Thoracic aorta (tissue), 2 donors: ENCODE data around the gene PET100. TPM values are rescaled to one million over a fixed set of nuclear protein-coding genes. Genes with fewer than 3 reads are reported as not detected.

Experiments
- ATAC-seq: fragments of 150-250 bp; one replicate; pipeline ENCODE4 v1.8.0; 2017; ENCODE audit warnings: low read depth; ENCODE audit not compliant: insufficient number of reproducible peaks, low FRiP score
- DNase-seq: peaks from one replicate; pipeline ENCODE4 v3.0.0-alpha.2; 2020; ENCODE audit warnings: low spot score
- H3K27ac ChIP-seq, 2 donors: fragments of 200-600 bp; sonication (generic); 1 replicate in 1 of 2; 2 replicates in 1 of 2; pipeline ENCODE4 v1.5.1; 2016; ENCODE audit warnings: mild to moderate bottlenecking in 2 of 2, moderate library complexity in 2 of 2
- H3K27me3 ChIP-seq: fragments of 200-600 bp; sonication (generic); replicated peaks from 2 replicates; pipeline ENCODE4 v1.6.0; 2016; ENCODE audit warnings: mild to moderate bottlenecking; ENCODE audit not compliant: insufficient read depth
- H3K36me3 ChIP-seq: fragments of 200-600 bp; sonication (generic); one replicate; pipeline ENCODE4 v1.5.1; 2016
- H3K4me1 ChIP-seq, 2 donors: fragments of 200-600 bp; sonication (generic); 1 replicate in 1 of 2; 2 replicates in 1 of 2; pipeline versions ENCODE4 v1.5.1 to v1.6.0; 2016; ENCODE audit warnings: low read depth in 2 of 2, mild to moderate bottlenecking in 1 of 2; ENCODE audit not compliant: control insufficient read depth in 1 of 2
- H3K4me3 ChIP-seq: fragments of 200-600 bp; sonication (generic); 2 replicates; pipeline ENCODE4 v1.5.1; 2016; ENCODE audit warnings: mild to moderate bottlenecking
- H3K9me3 ChIP-seq: fragments of 200-600 bp; sonication (generic); 2 replicates; pipeline ENCODE4 v1.5.1; 2016
- total RNA-seq, 2 donors: library from RNA; depleted of rRNA; stranded (reverse); fragments of >200 nt; gene quantifications; one replicate each; pipeline versions ENCODE4 v1.1.0 to v1.2.3, GENCODE V29; 2016
- TF ChIP-seq, protein P1 (sequence below): fragments of 200-600 bp; sonication (generic); IDR thresholded peaks from one replicate; pipeline ENCODE4 v1.5.1; 2019; ENCODE audit warnings: antibody characterized with exemption

Gene PET100, protein sequence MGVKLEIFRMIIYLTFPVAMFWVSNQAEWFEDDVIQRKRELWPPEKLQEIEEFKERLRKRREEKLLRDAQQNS
- total RNA-seq: 10 to 100 TPM in 1 of 2 donors, 1 to 10 TPM in 1; 4.5 to 11.9 TPM

DNA sequence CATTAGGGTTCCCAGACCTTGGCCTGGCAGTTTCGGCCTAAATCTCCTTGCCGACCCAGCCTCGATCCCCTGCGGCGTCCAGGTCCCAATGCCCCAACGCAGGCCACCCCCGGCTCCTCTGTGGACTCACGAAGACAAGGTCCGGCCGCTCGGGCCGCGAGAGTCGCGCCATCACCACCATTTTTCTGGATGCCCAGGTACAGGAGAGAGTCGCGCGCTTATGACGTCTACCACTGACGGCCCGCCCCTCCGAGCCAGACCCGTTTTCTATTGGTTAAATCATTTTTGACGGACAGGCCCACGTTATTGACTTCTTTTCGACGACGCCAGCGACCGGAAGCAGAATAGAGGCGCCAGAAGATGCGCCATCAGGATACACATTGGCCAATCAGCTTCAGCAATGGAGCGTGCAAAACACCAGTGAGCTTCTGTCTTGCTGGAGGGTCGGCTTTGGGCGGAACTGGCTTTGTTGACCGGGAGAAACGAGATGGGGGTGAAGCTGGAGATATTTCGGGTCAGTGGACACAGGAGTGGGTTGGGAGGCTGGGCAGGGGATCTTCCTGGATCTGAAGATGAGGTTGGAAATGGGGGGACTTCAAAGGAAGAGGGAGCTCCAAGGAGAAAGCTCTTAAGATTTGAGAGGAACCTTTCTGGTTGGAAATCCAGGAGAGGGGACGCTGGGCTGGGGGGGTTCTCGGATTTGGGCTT lies at the start of gene PET100, which contains the start of gene XAB2:
Gene PET100, plus strand, starts transcription at position 447 of the 708 bp plus-strand sequence. Its CDS starts 41 bp downstream, at position 488.
Gene XAB2, minus strand, starts transcription at position 199 of the 708 bp plus-strand sequence. Its CDS starts 18 bp downstream, at position 181.
- TF ChIP-seq, protein P1, sequence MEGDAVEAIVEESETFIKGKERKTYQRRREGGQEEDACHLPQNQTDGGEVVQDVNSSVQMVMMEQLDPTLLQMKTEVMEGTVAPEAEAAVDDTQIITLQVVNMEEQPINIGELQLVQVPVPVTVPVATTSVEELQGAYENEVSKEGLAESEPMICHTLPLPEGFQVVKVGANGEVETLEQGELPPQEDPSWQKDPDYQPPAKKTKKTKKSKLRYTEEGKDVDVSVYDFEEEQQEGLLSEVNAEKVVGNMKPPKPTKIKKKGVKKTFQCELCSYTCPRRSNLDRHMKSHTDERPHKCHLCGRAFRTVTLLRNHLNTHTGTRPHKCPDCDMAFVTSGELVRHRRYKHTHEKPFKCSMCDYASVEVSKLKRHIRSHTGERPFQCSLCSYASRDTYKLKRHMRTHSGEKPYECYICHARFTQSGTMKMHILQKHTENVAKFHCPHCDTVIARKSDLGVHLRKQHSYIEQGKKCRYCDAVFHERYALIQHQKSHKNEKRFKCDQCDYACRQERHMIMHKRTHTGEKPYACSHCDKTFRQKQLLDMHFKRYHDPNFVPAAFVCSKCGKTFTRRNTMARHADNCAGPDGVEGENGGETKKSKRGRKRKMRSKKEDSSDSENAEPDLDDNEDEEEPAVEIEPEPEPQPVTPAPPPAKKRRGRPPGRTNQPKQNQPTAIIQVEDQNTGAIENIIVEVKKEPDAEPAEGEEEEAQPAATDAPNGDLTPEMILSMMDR: no peak
- DNase-seq (peak; percentile 95), ATAC-seq (peak; percentile 100)
- H3K27me3 ChIP-seq: no peaks in the 10 kb centered on the region
- H3K9me3 ChIP-seq: no peaks in the 10 kb centered on the region
- peaks cover 22 to 29% of the 10 kb centered on the region in 2 donors for H3K4me1 ChIP-seq
- peaks cover 6% of the 10 kb centered on the region for H3K36me3 ChIP-seq
- peak within 1 kb of the TSS; percentile 81 to 85 for H3K27ac ChIP-seq
- H3K4me3 ChIP-seq: peak within 1 kb of the TSS; percentile 99

DNA sequence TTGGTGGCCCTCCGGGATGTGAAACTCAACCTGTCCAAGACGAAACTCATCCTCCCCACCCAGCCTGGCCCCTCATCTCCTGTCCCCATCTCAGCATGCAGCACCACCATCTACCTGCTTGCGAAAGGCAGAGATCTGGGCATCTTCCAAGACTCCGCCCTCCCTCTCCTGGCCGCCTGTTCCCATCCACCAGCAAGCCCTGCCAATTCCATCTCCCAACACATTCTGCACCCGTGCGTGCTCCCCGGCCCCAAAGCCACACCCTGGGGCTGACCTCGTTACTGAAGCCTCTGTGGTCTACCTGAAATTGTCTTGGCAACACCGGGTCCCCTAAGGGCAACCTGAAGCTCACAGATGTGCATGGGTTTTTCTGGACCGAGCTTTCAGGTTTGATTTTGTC lies 47.1 kb upstream of the PET100 start:
- no peak for DNase-seq
- Histone ChIP-seq H3K4me3 (no peak overlapping the region), H3K9me3 (no peaks in the 10 kb centered on the region), H3K27ac (no peak overlapping the region), H3K36me3 (no peaks in the 10 kb centered on the region), H3K27me3 (no peaks in the 10 kb centered on the region), H3K4me1 (no peaks in the 10 kb centered on the region)
- ATAC-seq: no peak
- TF ChIP-seq, protein P1: no peak

DNA sequence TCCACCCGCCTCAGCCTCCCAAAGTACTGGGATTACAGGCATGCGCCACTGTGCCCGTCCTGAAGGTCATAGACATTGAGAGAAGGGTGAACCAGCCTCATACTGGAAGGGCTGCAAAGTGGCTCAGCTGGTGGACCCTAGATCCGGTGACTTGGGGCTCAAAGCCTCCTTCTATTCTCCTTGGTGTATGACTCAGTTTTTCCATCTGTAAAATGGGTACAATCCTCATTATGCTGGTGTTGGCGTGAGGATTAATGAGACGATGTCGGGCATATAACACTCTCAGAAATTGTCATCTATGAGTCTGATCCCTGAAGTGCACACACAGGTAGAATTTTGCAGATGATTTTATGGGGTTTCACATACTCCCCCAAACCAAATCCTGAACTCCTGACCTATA lies 39.8 kb upstream of the PET100 start:
- no peak overlapping the region for H3K27ac ChIP-seq
- TF ChIP-seq, protein P1: no peak
- no peak for DNase-seq
- H3K36me3 ChIP-seq: no peaks in the 10 kb centered on the region
- no peaks in the 10 kb centered on the region for H3K4me1 ChIP-seq
- H3K27me3 ChIP-seq: no peaks in the 10 kb centered on the region
- H3K4me3 ChIP-seq: no peak overlapping the region
- no peak for ATAC-seq
- H3K9me3 ChIP-seq: no peaks in the 10 kb centered on the region

DNA sequence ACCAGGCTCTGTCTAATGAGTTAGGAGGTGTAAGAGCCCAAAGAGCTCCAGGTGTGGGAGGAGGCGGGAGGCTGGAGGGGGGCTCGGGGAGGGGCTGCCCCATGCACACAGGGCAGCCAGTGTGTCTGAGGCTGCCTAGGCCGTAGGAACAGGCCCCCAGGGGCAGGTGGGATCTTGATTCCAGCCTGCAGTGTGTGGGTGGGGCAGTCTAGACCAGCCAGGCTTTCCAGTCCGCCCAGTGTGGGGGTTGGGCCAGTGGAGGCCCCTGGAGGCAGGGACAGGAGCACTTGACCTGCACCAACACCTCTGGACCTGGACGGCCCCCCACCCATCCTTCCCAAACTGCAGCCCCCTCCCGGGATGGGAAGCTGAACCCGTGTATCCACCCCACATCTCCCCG lies 39.3 kb upstream of the PET100 start:
- DNase-seq: no peak
- no peak for ATAC-seq
- Histone ChIP-seq H3K4me1 (no peaks in the 10 kb centered on the region), H3K27me3 (no peaks in the 10 kb centered on the region), H3K9me3 (no peaks in the 10 kb centered on the region), H3K27ac (no peak overlapping the region), H3K36me3 (no peaks in the 10 kb centered on the region), H3K4me3 (no peak overlapping the region)
- TF ChIP-seq, protein P1: no peak

DNA sequence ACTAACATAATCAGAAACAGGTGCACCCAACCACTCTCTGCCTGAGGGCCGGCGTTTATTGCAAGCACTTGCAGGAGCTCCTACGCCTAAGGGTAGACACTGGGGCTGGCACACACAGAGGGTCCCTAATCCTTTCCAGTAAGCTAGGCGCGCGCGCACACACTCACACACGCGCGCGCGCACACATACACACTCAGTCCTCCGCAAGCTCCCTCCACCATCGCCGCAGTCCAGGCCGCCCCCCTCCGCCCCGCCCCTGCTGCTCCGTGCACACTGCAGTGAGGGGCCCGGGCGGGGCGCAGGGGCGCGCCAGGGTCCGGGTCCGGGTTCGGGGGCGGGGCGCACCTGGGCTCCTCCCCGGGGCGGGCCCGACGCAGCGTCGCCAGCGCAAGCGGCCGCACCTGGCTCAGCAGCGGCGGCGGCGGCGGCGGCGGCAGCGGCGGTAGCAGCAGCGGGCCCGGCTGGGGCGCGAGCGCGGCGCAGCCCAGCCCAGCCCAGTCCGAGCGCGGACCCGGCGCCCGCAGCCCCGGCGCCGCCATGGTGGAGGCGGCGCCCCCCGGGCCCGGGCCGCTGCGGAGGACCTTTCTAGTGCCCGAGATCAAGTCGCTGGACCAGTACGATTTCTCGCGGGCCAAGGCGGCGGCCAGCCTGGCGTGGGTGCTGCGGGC lies 34.0 kb upstream of the PET100 start, which contains the start of gene CAMSAP3:
Gene CAMSAP3, plus strand, starts transcription at position 398 of the 668 bp plus-strand sequence. Its CDS starts 140 bp downstream, at position 538.
- DNase-seq (no peak), ATAC-seq (no peak)
- Histone ChIP-seq H3K36me3 (no peaks in the 10 kb centered on the region), H3K27me3 (peaks cover 6% of the 10 kb centered on the region), H3K9me3 (no peaks in the 10 kb centered on the region), H3K4me1 (peaks cover 0 to 5% of the 10 kb centered on the region in 2 donors), H3K4me3 (peak within 1 kb of the TSS; percentile 9), H3K27ac (no peak within 1 kb of the TSS)
- TF ChIP-seq, protein P1: no peak
